Kidney epithelial cell (primary cell): ENCODE results near the gene PBX1. TPM values are rescaled to one million over a fixed set of nuclear protein-coding genes. Genes with fewer than 3 reads are reported as not detected.

Experiments used
- DNase-seq: peaks from one replicate; pipeline ENCODE4 v3.0.0-alpha.2; 2010; ENCODE audit warnings: low read depth
- H3K27me3 ChIP-seq: 2 replicates; pipeline ENCODE4 v1.6.0; 2011; ENCODE audit warnings: low read length; ENCODE audit not compliant: control insufficient read depth, insufficient read depth
- H3K36me3 ChIP-seq: 2 replicates; pipeline ENCODE4 v1.5.1; 2011; ENCODE audit warnings: low read length; ENCODE audit not compliant: control insufficient read depth, insufficient read depth
- H3K4me3 ChIP-seq: 2 replicates; pipeline ENCODE4 v1.5.1; 2011; ENCODE audit warnings: low read depth, mild to moderate bottlenecking, control low read depth, low read length
- total RNA-seq: library from RNA; depleted of rRNA; stranded (reverse); fragments of >200 nt; gene quantifications from 2 replicates; pipeline ENCODE4 v1.2.3, GENCODE V29; 2015
- TF ChIP-seq, protein P1 (sequence below): IDR thresholded peaks from 2 replicates; pipeline ENCODE4 v1.5.1; 2011; ENCODE audit warnings: mild to moderate bottlenecking, moderate library complexity, low read length, control low read depth, inconsistent platforms; ENCODE audit not compliant: insufficient read depth, poor library complexity, severe bottlenecking

The PBX1 gene
- total RNA-seq, 1 donor from 2014 or later: 5.7 TPM

DNA sequence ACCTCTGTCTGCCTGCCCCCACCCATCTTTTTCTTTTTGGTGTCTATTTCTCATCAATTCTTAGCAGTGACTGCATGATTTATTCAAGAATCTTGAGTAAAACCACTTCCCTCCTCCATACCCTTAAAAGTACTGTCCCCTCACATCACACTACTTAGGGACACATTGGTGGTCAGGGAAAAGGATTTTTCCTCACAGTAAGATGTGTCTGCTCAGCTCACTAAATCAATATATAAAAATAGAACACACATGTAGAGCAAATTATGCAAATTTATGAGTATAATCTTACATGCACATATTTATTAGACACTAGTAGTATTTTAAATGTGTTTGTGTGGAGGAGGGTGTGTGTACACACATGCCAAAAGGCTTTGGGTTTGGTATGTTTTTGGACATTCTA is 202.0 kb downstream of the PBX1 start:
- DNase-seq: no peak

DNA sequence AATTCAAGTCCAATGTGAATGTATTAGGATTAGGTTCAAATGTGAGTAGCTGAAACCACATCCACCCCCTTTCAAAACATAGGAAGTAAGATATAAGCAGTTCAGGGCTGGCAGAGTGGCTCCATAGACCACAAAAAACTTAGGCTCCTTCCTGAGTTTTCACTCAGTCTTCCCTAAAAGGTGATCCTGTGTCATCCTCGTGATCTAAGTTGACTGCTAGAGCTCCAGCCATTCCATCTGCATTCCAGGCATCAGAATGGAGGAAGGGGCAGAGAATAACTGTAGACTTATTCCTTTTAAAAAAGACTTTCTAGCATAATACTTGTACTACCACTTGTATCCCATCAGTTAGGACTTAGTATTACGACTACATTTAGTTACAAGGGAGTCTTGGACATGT is 204.1 kb downstream of the PBX1 start:
- TF ChIP-seq, protein P1, sequence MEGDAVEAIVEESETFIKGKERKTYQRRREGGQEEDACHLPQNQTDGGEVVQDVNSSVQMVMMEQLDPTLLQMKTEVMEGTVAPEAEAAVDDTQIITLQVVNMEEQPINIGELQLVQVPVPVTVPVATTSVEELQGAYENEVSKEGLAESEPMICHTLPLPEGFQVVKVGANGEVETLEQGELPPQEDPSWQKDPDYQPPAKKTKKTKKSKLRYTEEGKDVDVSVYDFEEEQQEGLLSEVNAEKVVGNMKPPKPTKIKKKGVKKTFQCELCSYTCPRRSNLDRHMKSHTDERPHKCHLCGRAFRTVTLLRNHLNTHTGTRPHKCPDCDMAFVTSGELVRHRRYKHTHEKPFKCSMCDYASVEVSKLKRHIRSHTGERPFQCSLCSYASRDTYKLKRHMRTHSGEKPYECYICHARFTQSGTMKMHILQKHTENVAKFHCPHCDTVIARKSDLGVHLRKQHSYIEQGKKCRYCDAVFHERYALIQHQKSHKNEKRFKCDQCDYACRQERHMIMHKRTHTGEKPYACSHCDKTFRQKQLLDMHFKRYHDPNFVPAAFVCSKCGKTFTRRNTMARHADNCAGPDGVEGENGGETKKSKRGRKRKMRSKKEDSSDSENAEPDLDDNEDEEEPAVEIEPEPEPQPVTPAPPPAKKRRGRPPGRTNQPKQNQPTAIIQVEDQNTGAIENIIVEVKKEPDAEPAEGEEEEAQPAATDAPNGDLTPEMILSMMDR: no peak
- Histone ChIP-seq H3K27me3 (no peaks in the 10 kb centered on the region), H3K36me3 (no peaks in the 10 kb centered on the region), H3K4me3 (no peak overlapping the region)
- no peak for DNase-seq

More for the DNA sequence above, 202.0 kb downstream of the PBX1 start:
- H3K27me3 ChIP-seq: no peaks in the 10 kb centered on the region
- H3K36me3 ChIP-seq: no peaks in the 10 kb centered on the region
- TF ChIP-seq, protein P1: no peak
- no peak overlapping the region for H3K4me3 ChIP-seq

DNA sequence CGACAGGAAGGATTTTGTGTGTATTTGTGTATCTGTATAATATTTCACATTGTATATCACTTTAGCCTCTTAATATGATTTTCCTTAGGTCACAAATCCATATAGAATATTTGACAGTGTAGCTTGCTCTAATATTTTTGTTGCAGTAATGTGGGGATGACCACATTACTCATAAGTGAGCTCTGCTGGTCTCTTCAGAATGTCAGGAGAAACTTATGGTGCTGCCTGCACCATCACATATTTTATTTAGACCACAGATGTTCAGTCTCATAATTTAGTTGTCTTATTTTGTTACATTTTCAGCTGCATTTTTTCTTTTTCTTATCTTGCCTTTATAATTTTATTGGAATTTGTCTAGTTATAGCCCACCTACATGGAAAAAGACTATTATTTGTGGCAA is 205.3 kb downstream of the PBX1 start:
- no peak for DNase-seq
- no peaks in the 10 kb centered on the region for H3K36me3 ChIP-seq
- H3K27me3 ChIP-seq: no peaks in the 10 kb centered on the region
- TF ChIP-seq, protein P1: no peak
- H3K4me3 ChIP-seq: no peak overlapping the region

DNA sequence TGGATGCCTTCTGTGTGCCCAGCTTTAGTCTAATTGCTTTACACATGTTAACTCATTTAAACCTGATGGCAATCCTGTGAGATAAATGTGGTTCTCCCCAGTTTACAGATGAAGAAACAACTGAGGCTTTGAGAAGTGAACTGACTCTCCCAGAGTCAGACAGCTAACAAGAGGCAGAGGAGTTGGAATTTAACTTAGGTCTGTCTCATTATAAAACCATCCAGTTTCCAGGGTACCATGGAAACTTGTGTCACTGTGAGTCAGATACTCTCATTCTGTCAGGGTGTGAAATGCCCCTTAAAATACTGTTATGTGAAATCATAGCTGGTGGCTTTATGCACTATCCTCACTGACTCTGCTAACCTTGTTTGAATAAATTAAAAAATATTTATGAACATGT is 206.6 kb downstream of the PBX1 start:
- Histone ChIP-seq H3K36me3 (no peaks in the 10 kb centered on the region), H3K27me3 (no peaks in the 10 kb centered on the region), H3K4me3 (no peak overlapping the region)
- DNase-seq: peak; percentile 81
- TF ChIP-seq, protein P1: no peak

DNA sequence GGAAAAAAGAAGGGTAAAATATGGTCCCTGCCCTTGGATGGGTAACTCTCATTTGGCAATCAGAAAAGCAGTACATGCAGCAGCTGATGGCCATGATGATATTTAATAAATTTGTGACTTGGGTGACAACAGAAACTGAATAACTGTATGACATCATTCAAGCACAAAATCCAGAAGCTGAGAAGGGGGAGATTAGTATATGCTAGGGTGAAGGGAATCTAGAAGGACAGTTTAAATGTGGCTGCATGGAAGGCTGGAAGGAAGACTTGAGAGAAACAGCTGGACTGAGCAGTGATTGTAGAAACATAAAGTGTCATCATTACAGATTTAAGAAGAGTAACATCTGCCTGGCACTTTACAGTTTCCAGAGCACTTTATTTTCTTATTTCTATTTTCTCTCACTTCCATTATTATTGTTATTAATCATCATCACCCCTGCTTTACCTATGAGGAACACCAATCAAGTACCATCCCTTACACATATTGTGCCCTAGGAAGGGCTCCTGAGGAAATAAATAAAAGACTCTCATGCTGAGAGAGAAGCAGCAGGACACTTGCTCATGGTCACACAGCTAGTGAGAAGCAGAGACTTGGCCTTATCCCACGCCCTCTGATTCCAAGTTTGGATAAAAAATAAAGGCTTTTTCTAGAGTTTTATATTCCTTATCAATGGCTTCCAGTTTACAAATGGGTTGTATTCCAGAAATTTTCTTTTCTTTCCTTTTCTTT is 207.2 kb downstream of the PBX1 start:
- no peak overlapping the region for H3K4me3 ChIP-seq
- no peaks in the 10 kb centered on the region for H3K27me3 ChIP-seq
- TF ChIP-seq, protein P1: no peak
- H3K36me3 ChIP-seq: no peaks in the 10 kb centered on the region
- no peak for DNase-seq
